CD4-positive, alpha-beta T cell treated with Interleukin-15 for 4 hours (primary cell): ENCODE measurements around the gene CYP1B1.

ENCODE experiments used
- DNase-seq: peaks from one replicate; pipeline ENCODE4 v3.0.0-alpha.2; 2020; ENCODE audit warnings: low spot score

The CYP1B1 gene

DNA sequence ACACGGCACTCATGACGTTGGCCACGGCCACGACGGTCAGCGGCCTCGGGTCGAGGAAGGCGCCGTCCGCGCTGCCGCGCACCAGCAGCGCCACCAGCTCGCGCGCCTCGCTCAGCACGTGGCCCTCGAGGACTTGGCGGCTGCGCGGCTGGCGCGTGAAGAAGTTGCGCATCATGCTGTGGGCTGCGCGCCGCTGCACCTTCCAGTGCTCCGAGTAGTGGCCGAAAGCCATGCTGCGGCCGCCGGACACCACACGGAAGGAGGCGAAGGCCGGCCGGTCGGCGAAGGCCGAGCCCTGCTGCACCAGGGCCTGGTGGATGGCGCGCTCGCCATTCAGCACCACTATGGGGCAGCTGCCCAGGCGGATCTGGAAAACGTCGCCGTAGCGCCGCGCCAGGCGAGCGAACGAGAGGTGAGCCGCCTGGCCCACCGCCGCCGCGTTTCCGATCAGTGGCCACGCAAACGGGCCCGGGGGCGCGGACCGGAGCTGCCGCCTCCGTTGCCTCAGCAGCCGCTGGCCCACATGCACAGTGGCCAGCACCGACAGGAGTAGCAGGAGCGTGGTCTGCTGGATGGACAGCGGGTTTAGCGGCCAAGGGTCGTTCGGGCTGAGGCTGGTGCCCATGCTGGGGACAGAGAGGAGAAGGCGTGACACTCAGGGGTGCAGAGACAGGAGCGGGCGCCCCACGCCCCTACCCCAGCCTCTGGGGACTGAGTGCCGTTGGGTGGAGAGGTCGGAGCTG lies 1.0 kb downstream of the CYP1B1 start:
- no peak for DNase-seq

DNA sequence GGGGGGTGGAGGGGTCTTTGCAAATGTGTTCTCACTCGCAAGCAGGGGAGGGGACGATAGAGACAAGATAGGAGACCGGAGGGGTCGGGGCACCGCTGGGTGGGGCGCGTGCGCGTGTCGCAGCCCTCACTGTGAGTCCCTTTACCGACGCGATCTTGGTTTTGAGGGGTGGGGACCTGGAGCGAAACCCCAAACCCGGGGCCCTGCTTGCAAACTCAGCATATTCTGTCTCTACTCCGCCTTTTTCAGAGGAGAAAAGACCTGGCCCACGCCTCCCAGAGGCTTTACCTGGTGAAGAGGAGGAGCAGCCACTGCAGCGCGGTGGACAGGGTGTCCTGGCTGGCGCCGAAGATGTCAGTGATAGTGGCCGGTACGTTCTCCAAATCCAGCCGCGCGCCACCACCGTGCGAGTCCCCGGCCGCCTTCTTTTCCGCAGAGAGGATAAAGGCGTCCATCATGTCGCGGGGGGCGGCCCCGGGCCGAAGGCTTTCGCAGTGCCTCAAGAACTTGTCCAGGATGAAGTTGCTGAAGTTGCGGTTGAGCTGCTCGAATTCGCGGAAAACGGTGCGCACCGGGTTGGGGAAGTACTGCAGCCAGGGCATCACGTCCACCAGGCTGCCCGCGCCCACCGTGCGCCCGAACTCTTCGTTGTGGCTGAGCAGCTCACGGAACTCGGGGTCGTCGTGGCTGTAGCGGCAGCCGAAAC lies 1.7 kb downstream of the CYP1B1 start:
- DNase-seq = no peak

DNA sequence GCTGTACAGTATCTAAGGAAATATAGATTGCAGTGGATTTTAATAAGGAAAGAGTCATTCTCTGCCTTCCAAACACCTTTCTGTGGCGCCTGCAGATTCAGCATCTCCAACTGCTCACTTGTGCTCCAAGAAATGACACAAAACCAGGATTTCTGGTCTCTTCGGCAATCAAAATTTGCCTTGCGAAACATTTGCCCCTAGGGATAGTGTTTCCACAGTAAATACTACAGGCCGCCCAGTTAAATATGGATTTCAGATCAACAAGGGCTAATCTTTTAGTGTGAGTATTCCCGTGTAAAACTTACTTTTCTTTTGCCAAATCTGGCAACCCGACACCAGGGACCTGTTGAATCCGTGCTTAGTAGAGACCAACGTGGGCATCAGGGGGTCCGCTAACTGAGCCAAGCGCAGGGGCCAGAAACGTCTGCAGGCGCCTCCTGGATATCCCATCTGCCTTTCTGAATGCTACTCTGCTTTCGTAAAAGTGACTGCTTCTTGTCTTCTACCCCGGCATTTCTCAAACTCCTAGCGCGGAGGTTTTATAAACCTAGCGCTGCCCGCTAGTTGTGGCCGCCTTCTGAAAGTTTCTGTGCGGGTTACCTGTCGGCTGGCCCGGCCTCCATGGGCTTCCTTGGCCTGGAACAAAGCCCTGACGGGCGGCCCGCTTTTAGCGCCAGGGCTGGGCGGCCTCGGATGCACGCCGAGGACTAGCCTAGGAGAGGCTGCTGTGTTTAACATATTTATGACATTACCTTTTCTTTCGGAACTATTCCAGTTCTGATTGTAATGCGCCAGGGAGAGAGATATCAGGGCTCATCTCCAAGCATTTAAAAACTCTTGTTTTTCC lies 2.5 kb downstream of the CYP1B1 start:
- DNase-seq = no peak

DNA sequence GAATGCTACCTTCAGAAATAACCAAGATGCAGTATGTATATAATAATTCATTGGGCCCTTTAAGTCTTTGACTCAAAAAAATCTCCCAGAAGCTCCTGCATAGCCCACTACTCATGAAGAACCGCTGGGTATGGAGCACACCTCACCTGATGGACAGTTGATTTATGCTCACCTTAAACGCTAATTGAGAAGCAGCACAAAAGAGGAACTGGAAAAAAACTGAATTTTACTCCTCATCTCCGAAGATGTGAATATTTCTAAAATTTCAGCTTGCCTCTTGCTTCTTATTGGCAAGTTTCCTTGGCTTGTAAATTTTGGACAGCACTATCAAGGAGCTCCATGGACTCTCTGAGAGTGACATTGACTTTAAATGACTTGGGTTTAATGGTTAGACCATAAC lies 5.5 kb downstream of the CYP1B1 start:
- no peak for DNase-seq

DNA sequence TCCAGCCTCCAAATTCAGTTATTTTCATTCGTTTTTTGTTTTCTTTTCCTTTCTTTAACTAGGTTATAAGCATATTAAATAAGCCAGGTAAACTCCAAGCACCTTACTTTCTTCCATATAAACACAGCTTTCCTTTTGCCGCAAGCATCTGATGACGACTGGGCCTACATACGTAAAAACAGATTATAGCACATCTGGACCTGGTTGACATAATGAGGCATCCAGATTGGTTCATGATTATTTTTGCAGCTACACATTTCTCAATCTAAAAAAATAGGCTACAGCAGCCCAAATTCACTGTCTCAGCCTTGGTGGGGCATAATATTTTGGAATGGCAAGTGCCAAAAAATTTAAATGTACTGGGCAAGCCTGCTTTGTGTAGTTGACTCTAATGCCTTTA lies 7.7 kb downstream of the CYP1B1 start:
- DNase-seq = no peak

DNA sequence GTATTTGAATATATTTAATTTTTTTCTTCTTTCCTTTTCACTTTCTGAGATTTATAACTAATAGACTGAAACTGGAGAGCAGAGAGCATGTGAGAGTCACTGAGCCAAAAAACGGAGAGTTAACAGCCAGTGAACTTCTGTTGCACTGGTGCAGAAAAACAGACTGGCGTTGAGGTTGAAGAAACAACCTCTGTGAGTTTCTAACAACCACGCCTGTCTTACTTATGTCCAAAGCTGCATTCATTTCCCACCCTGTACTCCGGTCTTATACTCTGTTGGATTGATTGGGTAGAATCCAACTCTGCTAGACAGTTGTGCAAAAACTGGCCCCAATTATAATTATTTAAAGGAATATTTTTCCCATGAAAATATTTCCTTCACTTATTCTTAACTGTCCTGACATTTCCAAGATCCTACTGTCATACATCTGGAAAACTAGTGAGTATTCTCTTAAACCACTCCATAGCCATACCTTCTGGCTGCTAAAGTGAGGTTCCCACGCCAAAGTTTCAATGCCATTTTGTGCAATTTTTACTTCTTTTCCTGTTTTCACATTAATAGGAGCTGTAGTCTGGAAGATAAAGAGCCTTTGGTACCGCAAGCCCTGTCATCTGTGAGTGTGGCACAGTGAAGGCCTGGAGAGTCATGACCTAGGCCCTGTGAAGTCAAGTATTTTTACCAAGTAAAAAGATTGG lies 9.4 kb downstream of the CYP1B1 start:
- no peak for DNase-seq

DNA sequence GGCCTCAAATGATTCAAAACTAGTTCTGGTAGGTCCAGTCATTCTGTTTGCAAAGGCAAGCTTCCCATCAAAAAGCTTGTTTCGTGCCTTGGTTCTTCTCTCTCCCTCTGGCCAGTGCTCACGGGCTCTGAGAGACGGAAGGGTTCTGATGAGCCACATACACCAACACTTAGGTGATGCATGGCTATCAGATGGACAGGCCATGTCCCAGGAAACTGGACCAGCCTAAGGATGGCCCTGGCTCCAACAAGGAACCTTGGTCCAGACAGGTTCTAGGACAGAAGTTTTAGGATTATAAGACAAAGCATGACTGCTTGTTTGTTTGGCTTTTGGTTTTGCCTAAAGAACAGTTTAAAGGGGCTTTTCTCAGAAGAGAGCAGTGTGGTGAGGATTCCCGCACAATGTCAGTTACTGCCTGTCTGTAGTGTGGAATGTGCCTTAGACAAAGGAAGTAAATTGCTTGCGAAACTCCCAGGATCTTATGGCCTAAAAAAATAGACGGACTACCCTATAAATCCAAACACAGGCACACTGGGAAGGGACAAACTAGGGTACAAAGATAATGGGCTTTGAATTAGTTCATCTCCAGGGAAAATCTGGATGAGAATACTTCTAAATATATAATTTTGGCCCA lies 10.3 kb downstream of the CYP1B1 start:
- DNase-seq = no peak

DNA sequence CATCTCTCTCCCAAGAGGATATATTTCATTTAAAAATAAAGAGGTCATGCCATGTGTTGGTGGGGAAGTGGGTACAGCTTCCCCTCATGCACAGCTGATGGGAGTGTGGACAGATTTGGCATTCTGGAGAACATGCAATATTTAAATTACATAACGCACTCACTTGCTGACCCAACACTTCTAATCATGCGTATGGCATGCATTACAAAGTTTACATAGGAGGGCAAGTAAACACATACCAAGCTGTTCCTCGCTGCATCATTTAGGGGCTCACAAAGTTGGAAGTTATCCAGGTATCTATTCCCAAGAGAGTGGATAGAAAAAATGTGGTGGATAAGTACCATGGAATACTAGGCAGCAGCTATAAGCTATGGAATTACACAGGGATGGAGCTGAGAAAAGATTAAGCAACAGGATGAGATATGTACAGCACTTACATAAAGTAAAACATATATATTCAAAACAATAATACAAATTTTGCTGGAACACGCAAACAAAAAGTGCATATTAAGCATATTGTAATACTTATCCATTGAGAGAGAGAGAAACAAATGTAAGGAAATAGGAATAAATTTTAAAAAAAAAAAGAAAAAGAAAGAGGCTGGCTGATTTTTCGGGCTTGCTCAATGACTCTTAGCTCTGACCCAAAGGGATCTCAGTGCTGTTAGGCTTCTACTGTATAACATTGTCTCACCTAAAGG lies 11.0 kb downstream of the CYP1B1 start:
- DNase-seq = no peak

DNA sequence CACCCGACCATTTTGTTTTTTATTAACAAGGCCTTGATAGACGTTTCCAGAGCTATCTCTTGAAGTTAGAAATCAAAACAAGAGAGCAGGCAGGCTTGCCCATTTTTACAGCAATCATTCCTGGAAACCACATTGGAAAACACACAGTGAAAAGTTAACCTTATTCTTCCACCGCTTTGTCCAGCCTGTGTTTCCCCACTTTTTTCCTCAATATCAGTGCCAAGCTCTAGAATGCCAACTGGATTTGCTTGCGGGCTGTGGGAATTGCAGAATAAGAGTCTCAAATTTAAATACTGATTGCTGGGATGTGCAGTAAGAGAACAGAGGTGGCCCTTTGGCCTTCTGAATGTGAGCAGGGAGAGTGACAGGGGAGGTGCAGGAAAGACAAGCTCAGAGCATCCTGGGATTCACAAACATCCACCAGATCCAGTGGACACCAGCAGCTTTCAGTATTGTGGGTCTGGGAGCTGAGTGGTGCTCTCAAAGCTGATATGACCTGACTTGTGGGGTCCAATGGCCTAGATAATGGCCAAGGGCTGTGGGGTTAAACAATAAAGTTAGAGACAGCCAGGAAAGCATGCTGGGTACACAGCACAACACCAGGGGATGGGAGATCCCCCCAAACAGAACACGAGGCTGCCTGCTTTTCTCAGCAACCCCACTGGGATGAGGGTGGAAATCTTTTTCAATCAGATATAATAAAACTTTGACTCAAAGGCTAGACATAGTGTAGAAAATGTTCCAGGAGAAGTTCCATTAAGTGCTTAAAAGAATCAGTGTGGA lies 15.5 kb downstream of the CYP1B1 start:
- DNase-seq = no peak

DNA sequence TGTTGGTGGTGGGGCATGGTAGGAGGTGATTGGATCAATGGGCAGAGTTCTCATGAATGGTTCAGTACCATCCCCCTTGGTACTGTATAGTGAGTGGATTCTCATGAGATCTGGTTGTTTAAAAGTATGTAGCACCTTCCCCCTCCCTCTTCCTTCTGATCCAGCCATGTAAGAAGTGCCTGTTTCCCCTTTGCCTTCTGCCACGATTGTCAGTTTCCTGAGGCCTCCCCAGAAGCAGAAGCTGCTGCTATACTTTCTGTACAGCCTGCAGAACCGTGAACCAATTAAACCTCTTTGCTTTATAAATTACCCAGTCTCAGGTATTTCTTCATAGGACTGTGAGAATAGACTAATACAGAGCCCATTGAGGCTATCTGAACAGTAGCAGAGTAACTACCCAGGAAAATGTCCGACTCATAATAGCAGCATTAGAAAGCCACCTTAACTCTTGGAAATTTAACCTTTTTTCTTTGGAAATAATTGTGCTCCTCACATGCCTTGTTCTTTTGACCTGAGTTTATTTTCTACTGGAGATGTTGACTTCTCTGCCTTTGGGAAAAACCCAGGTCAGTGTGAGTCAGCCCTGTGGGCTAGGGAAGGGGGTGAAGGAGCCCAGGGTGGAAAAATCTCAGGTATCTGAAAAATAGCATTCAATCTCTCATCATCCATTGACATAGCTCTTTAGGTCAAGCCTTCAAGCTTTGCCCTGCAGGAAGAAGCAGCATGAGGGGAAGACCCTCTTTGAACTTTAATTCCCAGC lies 18.1 kb downstream of the CYP1B1 start:
- DNase-seq = no peak

DNA sequence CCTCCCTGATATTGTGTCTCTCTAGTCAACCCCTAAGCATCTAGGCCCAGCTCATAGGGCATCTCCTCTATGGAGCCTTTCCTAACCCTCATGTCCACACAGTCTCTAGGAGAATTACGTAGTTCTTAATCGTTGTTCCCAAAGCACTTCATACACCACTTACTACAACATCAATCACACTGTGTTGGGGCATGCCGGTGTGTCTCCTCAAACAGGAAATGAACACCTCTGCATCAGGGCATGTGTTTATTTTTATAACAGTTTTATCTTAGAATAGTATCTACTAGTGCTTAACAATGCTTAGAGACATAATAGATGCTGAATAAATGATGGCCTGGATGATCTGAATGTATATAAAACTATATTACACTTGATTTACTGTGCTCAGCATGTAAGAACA lies 19.7 kb downstream of the CYP1B1 start:
- no peak for DNase-seq

DNA sequence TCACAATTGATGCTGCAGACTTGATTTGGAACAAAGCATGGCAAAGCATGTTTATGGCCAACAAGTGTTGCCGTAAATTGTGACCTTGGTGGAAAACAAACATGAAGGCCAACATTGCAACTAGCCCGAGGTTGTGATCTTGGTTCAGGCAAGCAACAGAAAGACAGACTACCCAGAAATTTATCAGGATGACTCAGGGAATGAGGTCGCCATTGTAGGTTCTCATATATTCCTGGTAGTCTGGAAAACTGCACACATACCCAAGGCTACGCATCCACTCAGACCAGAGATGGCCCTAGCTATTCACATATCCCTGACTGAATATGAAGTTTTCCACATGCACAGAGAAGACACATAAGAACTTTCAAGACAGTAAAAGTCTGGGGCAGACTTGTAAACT lies 30.1 kb downstream of the CYP1B1 start:
- DNase-seq = no peak

DNA sequence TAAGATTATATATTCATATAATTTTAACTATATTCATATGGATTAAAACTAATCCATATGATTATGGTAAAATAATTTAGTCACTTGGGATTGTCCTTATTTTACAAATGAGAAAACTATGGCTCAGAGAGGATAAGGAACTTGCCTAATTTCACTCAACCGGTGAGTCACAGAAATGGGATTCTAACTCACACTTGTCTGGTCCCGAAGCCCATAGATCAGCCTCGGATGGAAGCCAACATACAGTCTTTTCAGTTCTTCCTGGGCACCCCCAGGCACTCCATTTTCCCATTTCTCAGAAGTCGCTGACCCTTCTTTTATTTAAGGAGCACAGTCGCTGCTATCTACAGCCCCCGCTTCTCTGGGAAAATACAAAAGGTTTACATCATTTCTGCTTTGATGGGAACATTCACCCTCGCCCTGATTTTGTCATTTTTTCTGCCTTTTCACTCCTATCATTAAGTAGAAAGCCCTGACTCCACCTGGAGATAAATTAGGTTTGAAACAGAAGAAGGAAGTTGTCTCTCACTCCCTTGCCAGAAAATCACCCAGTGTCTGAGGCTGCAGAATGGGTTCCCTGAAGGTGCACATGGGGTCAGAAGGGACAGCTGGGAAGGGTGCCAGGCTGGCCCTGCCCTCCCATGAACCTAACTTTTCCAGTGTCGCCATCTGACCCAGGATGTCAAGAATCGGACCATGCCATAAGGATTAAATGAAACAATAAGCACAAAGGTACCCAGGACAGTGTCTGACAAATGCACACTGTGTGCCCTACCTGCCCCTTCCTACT lies 36.6 kb downstream of the CYP1B1 start:
- DNase-seq = no peak

DNA sequence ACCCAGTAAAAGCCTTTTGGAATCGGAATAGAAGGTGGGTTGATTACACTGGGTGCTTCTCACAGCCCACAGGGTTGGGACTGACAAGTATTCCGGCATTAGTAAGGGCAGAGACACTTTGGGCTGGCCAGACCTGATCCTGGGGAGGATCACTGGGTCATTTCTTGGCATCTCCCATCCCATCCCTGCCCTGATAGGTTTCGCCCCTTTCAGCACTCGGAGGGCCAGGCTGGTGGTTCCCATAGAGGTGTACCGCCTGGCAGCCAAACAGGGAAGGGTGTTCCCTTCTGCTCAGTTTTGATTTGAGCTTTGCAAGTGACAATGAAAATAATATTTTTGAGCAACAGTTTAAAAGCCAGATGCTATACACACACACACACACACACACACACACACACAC lies 37.3 kb downstream of the CYP1B1 start:
- DNase-seq = no peak

DNA sequence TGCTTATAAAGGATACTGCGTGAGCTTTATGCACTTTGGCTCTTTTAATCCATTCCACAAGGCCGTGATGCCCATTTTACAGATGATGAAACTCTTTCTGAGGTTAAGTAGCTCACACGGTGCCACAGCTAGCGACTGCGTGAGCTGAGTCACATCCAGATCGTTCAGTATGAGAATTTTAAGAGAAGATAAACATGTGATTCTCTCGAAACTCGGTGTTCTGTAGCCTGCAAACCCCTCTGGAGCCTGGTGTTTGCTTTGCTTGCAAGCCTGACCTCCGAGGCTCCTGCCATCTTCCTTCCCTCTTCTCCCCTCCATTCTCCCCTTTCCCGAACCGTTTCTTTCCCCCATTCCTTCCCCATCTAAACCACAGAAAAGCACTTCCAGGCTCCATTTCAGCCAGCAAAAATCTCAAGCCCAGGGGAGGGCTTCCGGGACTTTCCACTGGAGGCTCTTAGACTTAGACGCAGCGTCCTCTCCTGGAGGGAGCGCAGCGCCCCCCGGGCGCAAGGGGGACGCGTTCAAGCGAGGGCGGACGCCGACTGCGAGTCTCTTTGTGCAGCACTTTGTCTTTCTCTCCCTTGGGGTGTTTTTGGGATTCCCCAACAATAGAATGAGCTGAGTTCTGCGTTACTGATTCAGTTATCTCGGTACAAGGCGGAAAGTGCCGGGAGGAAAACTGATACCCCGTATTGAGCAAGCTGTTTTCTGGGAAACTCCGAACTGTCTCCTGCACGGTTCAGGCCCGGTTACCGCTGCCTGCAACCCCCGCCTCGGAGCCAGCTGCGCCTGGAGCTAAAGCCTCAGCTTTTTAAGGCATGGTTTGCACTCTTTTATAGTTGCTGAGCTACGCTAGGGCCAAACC lies 38.0 kb downstream of the CYP1B1 start:
- DNase-seq = no peak

DNA sequence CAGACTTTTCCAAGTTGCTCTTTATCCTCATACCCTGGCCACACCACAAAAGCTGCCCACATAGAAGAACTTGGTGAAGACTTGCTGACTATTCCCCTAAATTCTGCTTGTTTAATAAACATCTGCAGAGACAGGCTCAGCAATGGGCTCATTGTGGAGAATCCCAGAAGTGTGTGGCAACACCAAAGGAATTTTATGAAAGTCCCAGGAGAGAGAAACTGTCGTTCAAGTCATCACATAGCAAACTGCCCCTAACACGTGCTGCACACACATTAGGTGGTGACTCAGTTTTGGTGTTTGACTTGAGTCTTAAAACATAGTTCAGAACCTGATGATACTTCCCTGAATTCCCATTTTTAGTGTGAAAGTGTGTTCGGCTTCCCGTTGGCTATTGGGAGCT lies 38.6 kb downstream of the CYP1B1 start:
- DNase-seq = no peak

DNA sequence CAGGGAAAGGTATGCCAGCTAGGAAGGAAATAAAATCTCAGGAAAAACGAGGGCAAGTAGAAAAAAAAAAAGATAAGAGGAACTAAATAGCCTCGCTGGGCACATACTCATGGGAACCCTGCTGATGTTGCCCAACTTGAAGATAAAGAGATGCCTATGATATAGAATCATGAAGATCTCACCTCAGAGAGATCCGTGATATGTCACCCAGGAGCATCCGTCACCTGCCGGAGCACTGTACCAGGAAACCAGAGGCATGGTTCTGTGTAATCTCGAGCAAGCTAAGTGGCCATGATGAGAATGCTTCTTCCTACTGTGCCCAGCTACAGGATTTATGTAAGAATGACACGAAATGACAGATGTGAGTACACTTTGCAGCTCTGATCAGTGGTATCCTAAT lies 40.0 kb downstream of the CYP1B1 start:
- no peak for DNase-seq

DNA sequence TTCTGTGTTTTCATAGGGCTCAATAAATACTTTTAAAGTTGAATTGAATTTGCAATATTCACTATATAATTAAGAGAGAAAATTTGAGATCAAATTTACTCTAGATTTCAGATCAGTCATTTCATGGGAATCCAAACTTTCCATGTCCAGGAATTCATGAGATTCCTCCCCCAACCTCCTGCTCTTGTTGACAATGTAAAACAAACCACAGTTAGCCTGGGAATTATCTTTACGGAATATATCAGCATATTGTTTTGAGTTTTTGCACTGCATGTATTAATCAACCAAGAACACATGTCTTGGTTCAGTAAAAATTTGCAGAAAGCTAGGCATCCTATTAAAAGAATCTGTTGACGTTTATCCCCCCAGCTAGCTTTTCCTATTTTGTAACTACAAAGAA lies 42.3 kb downstream of the CYP1B1 start:
- DNase-seq = no peak
